GM21723 (cell line): Measurements from ENCODE around the gene SIL1.
"Not testable (repeated sequence)": the region's sequence is repeated elsewhere in the genome, so short reads cannot be mapped to it uniquely, and the experiment has no call there.

Source experiments
- ATAC-seq: cut with Tn5 transposase; IDR thresholded peaks from one replicate; pipeline ENCODE4 v1.9.1; 2021; ENCODE audit warnings: mild to moderate bottlenecking, moderate library complexity; ENCODE audit not compliant: unreplicated experiment

SIL1 gene

DNA sequence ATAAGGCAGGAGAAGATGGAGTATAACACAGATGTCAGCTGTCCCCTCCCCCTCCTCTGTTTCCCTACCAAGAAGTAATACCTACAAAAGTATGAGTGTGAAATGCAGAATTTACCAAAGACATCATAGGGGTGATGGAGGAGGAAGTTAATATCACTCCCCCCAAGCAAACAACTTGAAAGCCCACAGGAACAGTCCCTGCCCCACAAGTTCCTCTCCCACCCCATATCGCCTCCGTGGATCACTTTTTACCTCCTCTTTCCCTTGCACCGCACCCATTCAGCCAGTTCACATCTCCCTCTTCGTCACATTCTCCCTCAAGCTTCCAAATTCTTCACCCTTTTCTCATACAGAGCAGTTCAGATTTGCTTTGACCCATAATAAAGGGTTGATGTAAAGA, 7.0 kb upstream of the SIL1 start:
- no peak for ATAC-seq

DNA sequence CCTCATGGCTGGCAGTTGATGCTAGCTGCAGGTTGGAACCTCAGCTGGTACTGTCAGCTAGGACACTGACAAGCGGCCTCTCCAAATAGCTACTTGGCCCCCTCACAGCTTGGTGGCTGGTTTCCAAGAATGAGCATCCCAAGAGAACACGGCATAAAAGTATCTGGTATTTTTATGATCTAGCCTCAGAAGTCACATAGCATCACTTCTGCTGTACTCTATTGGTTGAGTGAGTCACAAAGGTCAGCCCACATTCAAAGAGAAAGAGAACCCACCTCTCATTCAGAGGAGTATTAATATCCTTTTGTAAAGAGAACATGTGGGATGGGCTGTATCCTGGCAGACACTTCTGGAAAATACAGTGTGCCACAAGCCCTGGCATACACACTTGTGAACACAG, 6.0 kb upstream of the SIL1 start:
- no peak for ATAC-seq

DNA sequence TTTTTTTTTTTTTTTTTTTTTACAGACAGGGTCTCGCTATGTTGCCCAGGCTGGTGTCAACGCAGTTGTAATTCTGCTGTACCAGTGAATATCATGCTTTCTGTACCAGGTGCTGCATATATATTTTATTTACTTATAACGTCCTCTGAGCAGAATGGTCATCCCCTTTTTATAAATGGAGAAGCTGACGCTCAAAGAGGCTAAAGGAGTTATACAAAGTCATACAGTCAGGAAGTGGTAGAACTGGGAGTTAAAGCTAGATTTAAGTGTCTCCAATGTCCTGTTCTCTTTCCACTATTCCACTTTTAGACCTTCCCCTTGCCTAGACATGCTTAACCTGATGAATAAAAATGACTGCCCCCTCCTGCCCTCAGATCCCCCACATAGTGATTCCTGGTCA, 1.2 kb upstream of the SIL1 start:
- ATAC-seq = no peak

GRCh38 chr5:139196296-139196956, 1.7 kb downstream of the SIL1 start:
- no peak for ATAC-seq

DNA sequence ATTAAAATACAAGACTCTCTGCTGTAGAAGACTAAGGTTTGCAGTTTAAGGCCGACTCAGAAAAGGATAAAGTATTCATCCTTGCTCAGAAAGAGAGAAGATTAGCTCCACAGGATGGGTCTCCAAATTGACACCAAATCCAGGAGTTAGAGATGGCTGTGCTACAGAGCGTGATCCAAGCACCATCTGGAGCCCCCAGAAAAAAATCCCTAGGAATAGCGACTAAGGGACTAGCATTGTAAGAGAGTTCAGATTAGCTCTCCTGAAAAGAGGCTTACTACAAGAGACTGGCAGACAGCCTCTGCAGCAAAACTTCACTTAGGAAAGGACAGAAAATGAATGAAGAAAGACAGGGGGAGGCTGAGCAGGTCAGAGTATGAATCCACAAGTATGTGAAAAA, 3.7 kb downstream of the SIL1 start:
- ATAC-seq = no peak

- ATAC-seq = no peak
These were observed 4.2 kb downstream of the SIL1 start for GRCh38 chr5:139193928-139194327.

GRCh38 chr5:139192906-139193305, 5.3 kb downstream of the SIL1 start:
- ATAC-seq = not testable (repeated sequence)

GRCh38 chr5:139191954-139192353, 6.2 kb downstream of the SIL1 start:
- ATAC-seq = not testable (repeated sequence)

DNA sequence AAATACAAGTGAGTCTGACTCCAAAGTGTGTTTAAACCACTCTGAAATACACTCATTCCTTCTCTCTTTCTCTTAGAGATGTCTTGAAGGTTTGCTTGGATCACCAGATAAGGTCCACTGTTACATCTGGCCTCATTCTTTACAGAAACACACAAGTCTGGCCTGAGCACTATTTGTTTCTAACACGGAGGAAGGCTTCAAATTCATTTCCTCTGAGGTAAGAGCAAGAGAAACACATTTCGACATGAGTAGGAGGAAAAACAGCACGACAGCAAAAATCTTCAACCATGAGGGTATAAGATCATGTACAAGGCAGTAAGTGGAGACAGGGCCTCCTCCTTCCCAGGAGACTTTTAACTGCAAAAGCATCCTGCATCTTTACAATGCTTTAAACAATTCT, 8.0 kb downstream of the SIL1 start:
- no peak for ATAC-seq

GRCh38 chr5:139188558-139189270, 9.5 kb downstream of the SIL1 start:
- ATAC-seq = no peak

DNA sequence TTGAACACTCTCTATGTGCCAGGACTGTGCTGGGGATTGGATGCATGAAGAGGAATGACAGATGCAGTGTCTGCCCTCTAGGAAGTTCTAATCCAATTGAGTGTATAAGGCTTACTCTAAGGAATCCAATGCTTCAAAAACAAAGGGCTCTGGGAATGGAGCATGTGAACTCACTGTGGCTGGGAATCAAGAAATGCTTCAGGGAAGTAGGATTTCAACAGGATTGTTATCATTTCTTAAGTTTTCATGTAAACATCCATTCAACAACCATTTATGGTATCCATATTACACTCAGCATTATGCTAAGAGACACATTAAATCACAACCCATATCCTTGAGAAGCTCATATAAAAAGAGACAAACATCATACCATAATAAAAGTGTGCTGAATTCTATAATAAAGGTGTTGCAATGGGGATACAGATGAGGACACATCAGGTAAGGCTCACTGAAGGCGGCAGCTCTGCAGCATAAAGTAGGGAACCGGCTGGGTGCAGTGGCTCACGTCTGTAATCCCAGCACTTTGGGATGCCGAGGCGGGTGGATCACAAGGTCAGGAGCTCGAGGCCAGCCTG, 11.3 kb downstream of the SIL1 start:
- ATAC-seq = no peak

GRCh38 chr5:139186261-139186660, 11.9 kb downstream of the SIL1 start:
- no peak for ATAC-seq

GRCh38 chr5:139185589-139185988, 12.6 kb downstream of the SIL1 start:
- ATAC-seq = no peak

- no peak for ATAC-seq
These were observed 14.7 kb downstream of the SIL1 start for GRCh38 chr5:139183502-139183901.

DNA sequence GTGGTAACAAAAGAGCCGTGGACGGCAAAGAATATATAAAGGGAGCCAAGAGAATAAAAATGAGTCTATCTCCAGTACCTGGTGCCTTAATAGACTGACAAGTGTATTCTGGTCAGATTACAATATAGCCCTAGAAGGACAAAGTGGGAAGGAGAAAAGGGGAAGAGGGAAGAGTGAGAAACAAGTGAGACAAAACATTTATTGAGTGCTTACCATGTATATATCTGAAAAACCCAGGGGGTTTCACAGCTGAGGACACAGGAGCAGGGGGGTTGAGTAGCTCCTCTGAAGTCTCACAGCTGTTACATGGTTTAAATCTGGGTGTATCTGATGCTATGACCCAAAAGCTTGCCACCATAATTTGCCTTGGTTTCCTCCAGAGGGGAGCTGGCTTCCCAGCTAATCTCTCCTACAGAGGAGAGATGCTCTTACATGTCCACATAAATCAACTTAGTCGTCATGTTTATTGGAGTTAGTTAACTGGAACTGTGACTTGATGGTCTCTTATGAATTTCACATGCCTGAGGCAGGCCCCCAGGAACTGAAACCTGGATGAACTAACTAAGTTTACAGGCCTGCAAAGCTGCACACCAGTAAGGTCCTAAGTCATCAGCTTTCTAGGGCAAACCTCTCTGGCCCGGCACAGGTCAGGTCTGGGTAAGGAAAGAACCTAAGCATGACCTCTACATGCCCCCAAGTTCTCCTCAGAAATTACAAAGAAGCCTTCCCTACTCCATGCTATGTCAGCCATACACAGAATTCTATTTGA, 15.5 kb downstream of the SIL1 start:
- ATAC-seq = no peak

DNA sequence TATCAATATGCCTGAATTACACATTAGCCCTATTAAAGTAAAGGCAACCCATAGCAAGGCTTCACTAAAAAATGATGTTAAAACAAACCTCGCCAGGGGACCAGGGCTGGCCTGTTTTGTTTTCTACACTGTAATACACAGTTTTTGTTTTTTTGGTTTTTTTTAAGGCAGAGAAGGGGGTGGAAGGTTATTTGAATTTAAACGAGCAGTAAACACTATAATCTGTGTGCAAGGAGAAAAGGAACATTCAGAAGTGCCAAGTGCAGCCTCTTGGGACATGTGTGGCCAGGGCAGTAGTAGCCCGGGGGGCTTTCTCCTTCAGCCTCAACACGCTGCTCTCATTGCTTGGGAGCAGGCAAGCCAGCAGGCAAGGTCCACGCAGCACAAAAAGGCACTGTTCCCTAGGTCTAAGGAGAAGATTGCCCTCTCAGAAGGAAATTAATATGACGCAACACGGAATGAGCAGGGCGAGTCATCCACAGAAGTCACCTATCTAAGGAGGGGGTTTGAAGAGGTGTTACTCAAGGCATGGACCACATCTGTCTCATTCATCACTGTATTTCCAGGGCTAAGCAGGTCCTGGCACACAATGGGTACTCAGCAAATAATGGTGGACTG, 16.2 kb downstream of the SIL1 start:
- no peak for ATAC-seq

DNA sequence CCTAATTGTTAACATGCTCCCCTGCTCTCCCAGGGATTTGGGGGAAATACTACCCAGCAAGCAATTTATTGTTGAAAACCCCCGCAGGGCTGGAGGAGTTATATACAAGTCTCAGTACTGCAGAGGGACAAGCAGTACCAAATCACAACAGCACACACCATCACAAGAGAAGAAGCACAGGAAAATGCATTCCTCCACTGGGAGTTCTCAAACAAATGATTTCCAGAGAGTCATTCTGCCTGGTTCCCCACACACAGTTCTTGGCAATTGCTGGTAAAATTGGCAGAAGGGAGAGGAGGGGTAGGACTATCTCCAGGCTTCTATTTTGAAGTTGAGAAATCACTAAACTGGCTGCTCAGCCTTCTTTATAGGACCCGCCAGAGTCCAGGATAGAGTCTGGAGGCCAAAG, 16.8 kb downstream of the SIL1 start:
- ATAC-seq = no peak

- no peak for ATAC-seq
These were observed 17.3 kb downstream of the SIL1 start for GRCh38 chr5:139180850-139181249.

GRCh38 chr5:139179778-139180513, 18.2 kb downstream of the SIL1 start:
- not testable (repeated sequence) for ATAC-seq

- no peak for ATAC-seq
These were observed 19.2 kb downstream of the SIL1 start for GRCh38 chr5:139178935-139179334.

DNA sequence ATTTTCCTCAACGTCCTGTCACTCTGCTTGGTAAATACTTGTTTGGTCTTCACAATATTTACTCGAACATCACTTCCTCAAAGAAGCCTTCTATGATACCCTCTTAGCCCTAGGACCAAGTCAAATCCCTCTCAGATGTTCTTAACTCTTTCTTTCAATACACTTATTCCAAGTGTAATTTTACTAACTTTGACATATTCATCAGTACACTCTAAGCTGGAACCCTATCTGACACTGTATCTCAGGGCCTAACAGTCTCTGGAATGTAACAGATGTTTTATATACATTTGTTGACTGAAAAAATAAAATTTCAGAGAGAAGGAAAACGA, 19.6 kb downstream of the SIL1 start:
- ATAC-seq = no peak
